Thymus (tissue), 11 donors: ENCODE measurements around the gene SYNPO2. TPM values are rescaled to one million over a fixed set of nuclear protein-coding genes. Genes with fewer than 3 reads are reported as not detected.
"Not testable (repeated sequence)": the region's sequence is repeated elsewhere in the genome, so short reads cannot be mapped to it uniquely, and the experiment has no call there.

Experiments used
- DNase-seq, 9 donors: peaks; one replicate each; pipeline ENCODE4 v3.0.0-alpha.2; 2013; ENCODE audit warnings: low spot score in 9 of 9, low read depth in 6 of 9, missing footprints in 1 of 9
- H3K27ac ChIP-seq, 2 donors: one replicate each; pipeline ENCODE4 v1.5.1; 2013; ENCODE audit warnings: control low read depth in 1 of 2, low read depth in 1 of 2, low read length in 1 of 2, mild to moderate bottlenecking in 1 of 2, moderate library complexity in 1 of 2
- H3K27me3 ChIP-seq, 2 donors: one replicate each; pipeline ENCODE4 v1.5.1; 2013; ENCODE audit warnings: low read length in 1 of 2; ENCODE audit not compliant: control insufficient read depth in 2 of 2, insufficient read depth in 1 of 2
- H3K36me3 ChIP-seq, 2 donors: one replicate each; pipeline ENCODE4 v1.5.1; 2013; ENCODE audit warnings: low read length in 1 of 2, mild to moderate bottlenecking in 1 of 2, moderate library complexity in 1 of 2; ENCODE audit not compliant: control insufficient read depth in 2 of 2, insufficient read depth in 2 of 2
- H3K4me1 ChIP-seq, 2 donors: one replicate each; pipeline ENCODE4 v1.5.1; 2013; ENCODE audit warnings: low read length in 2 of 2; ENCODE audit not compliant: control insufficient read depth in 2 of 2, insufficient read depth in 2 of 2
- H3K4me3 ChIP-seq, 2 donors: one replicate each; pipeline ENCODE4 v1.5.1; 2013; ENCODE audit warnings: low read length in 2 of 2, control low read depth in 1 of 2, mild to moderate bottlenecking in 1 of 2
- H3K9me3 ChIP-seq, 2 donors: one replicate each; pipeline ENCODE4 v1.5.1; 2013; ENCODE audit warnings: low read length in 1 of 2, mild to moderate bottlenecking in 1 of 2; ENCODE audit not compliant: control insufficient read depth in 2 of 2, insufficient read depth in 1 of 2
- WGBS: extraction: QIAGEN DNeasy Blood & Tissue Kit; methylation state at CpG from one replicate; pipeline ENCODE4 v1.1.7; 2013; 5-methylcytosine and 5-hydroxymethylcytosine counted together
- polyA plus RNA-seq: library from polyadenylated mRNA; stranded (reverse); fragments of 200-250 nt; gene quantifications from one replicate; pipeline ENCODE4 v1.2.3, GENCODE V29; 2013
- total RNA-seq: library from RNA; stranded (reverse); fragments of 120-200 nt; gene quantifications from one replicate; pipeline ENCODE4 v1.2.4, GENCODE V29; 2013
- donor health status: healthy.

SYNPO2 gene
- total and polyA plus RNA-seq, 2 donors, result 15.8 to 31.3 TPM

GRCh38 chr4:118993333-118993732 lies 104.7 kb downstream of the SYNPO2 start:
- no peak for DNase-seq
- no peaks in the 10 kb centered on the region for H3K27me3 ChIP-seq
- no peaks in the 10 kb centered on the region for H3K36me3 ChIP-seq
- over 99% methylated on average over 2 of the region's 2 CpGs for WGBS
- H3K4me1 ChIP-seq, result no peaks in the 10 kb centered on the region
- H3K27ac ChIP-seq, result no peak overlapping the region
- H3K4me3 ChIP-seq, result no peak overlapping the region
- H3K9me3 ChIP-seq, result no peaks in the 10 kb centered on the region

GRCh38 chr4:118994030-118994429 lies 105.4 kb downstream of the SYNPO2 start:
- 83% methylated on average over 5 of the region's 5 CpGs for WGBS
- no peak overlapping the region for H3K4me3 ChIP-seq
- no peaks in the 10 kb centered on the region for H3K27me3 ChIP-seq
- H3K4me1 ChIP-seq, result no peaks in the 10 kb centered on the region
- no peak overlapping the region for H3K27ac ChIP-seq
- no peak for DNase-seq
- no peaks in the 10 kb centered on the region for H3K36me3 ChIP-seq
- H3K9me3 ChIP-seq, result no peaks in the 10 kb centered on the region

- no peaks in the 10 kb centered on the region for H3K36me3 ChIP-seq
- no peak for DNase-seq
- no peak overlapping the region for H3K4me3 ChIP-seq
- WGBS, result 94% methylated on average over 4 of the region's 4 CpGs
- no peaks in the 10 kb centered on the region for H3K9me3 ChIP-seq
- no peaks in the 10 kb centered on the region for H3K4me1 ChIP-seq
- no peak overlapping the region for H3K27ac ChIP-seq
- no peaks in the 10 kb centered on the region for H3K27me3 ChIP-seq
These were observed 107.2 kb downstream of the SYNPO2 start for GRCh38 chr4:118995693-118996391.

- no peaks in the 10 kb centered on the region for H3K27me3 ChIP-seq
These were observed 108.9 kb downstream of the SYNPO2 start for GRCh38 chr4:118997601-118998000.

GRCh38 chr4:118999919-119000318 lies 111.3 kb downstream of the SYNPO2 start:
- Histone ChIP-seq H3K4me1 (no peaks in the 10 kb centered on the region), H3K36me3 (no peaks in the 10 kb centered on the region), H3K9me3 (no peaks in the 10 kb centered on the region), H3K27ac (no peak overlapping the region), H3K27me3 (no peaks in the 10 kb centered on the region), H3K4me3 (no peak overlapping the region)
- no peak for DNase-seq
- WGBS, result 90% methylated on average over 1 of the region's 1 CpG

More at GRCh38 chr4:118997601-118998000, 108.9 kb downstream of the SYNPO2 start:
- Histone ChIP-seq H3K27ac (no peak overlapping the region), H3K4me3 (no peak overlapping the region), H3K36me3 (no peaks in the 10 kb centered on the region), H3K4me1 (no peaks in the 10 kb centered on the region), H3K9me3 (no peaks in the 10 kb centered on the region)
- DNase-seq, result no peak

- no peak for DNase-seq
- Histone ChIP-seq H3K9me3 (no peaks in the 10 kb centered on the region), H3K27ac (no peak overlapping the region), H3K4me3 (no peak overlapping the region), H3K27me3 (no peaks in the 10 kb centered on the region), H3K4me1 (no peaks in the 10 kb centered on the region), H3K36me3 (no peaks in the 10 kb centered on the region)
- WGBS, result 92% methylated on average over 4 of the region's 4 CpGs
These were observed 111.7 kb downstream of the SYNPO2 start for GRCh38 chr4:119000400-119000799.

GRCh38 chr4:119002476-119002875 lies 113.8 kb downstream of the SYNPO2 start:
- no peaks in the 10 kb centered on the region for H3K36me3 ChIP-seq
- DNase-seq, result no peak
- WGBS, result 60% methylated on average over 3 of the region's 3 CpGs
- no peaks in the 10 kb centered on the region for H3K27me3 ChIP-seq
- no peak overlapping the region for H3K27ac ChIP-seq
- no peaks in the 10 kb centered on the region for H3K9me3 ChIP-seq
- H3K4me3 ChIP-seq, result no peak overlapping the region
- no peaks in the 10 kb centered on the region for H3K4me1 ChIP-seq

- not testable (repeated sequence) for H3K9me3 ChIP-seq, H3K36me3 ChIP-seq, H3K27ac ChIP-seq, DNase-seq, H3K4me1 ChIP-seq, H3K27me3 ChIP-seq, H3K4me3 ChIP-seq
- 8% methylated on average over 1 of the region's 1 CpG for WGBS
These were observed 114.3 kb downstream of the SYNPO2 start for GRCh38 chr4:119003001-119003400.

GRCh38 chr4:119005928-119006460 lies 117.3 kb downstream of the SYNPO2 start:
- Histone ChIP-seq H3K27ac (no peak overlapping the region), H3K9me3 (no peaks in the 10 kb centered on the region), H3K4me1 (no peaks in the 10 kb centered on the region), H3K36me3 (no peaks in the 10 kb centered on the region), H3K4me3 (no peak overlapping the region), H3K27me3 (no peaks in the 10 kb centered on the region)
- WGBS, result 88% methylated on average over 2 of the region's 2 CpGs
- no peak for DNase-seq
